Vagina (tissue), 2 donors: ENCODE measurements around the gene BASP1. TPM values are rescaled to one million over a fixed set of nuclear protein-coding genes. Genes with fewer than 3 reads are reported as not detected.

Source experiments
- DNase-seq, 2 donors: peaks; one replicate each; pipeline ENCODE4 v3.0.0-alpha.2; 2017; ENCODE audit errors: extremely low spot score in 2 of 2
- H3K27ac ChIP-seq: fragments of 200-600 bp; sonication (generic); one replicate; pipeline ENCODE4 v1.5.1; 2019
- H3K27me3 ChIP-seq: fragments of 200-600 bp; sonication (generic); one replicate; pipeline ENCODE4 v1.5.1; 2019
- H3K36me3 ChIP-seq, 2 donors: fragments of 200-600 bp; sonication (generic); one replicate each; pipeline ENCODE4 v1.5.1; 2017 to 2019
- H3K4me1 ChIP-seq: fragments of 200-600 bp; sonication (generic); one replicate; pipeline ENCODE4 v1.5.1; 2019
- H3K4me3 ChIP-seq, 2 donors: fragments of 200-600 bp; sonication (generic); 1 replicate in 1 of 2; 2 replicates in 1 of 2; pipeline ENCODE4 v1.5.1; 2016 to 2019
- H3K9me3 ChIP-seq: fragments of 200-600 bp; sonication (generic); one replicate; pipeline ENCODE4 v1.5.1; 2019
- CTCF ChIP-seq, 3 experiments: fragments of 450-650 bp in 2 of 3; fragments of 200-600 bp in 1 of 3; sonication (generic) in 1 of 3; IDR thresholded peaks; one replicate each; pipeline ENCODE4 v1.5.1; 2017 to 2019; ENCODE audit warnings: antibody characterized with exemption in 3 of 3, mild to moderate bottlenecking in 2 of 3, moderate library complexity in 2 of 3
- POLR2A ChIP-seq, 2 donors: fragments of 450-650 bp; IDR thresholded peaks; one replicate each; pipeline ENCODE4 v1.6.1; 2017; ENCODE audit warnings: antibody characterized with exemption in 2 of 2, mild to moderate bottlenecking in 2 of 2, moderate library complexity in 2 of 2
- POLR2AphosphoS5 ChIP-seq, 2 donors: sonication (generic); formaldehyde crosslinking; IDR thresholded peaks; one replicate each; pipeline ENCODE4 v1.9.0; 2017; ENCODE audit warnings: antibody characterized with exemption in 2 of 2, mild to moderate bottlenecking in 2 of 2, low read depth in 1 of 2; ENCODE audit not compliant: insufficient read depth in 1 of 2
- intact Hi-C: fragments of 100-400 bp; cut with DNase I; formaldehyde crosslinking; loops from one replicate; pipeline ENCODE4 v1.15.1; 2023
- total RNA-seq: library from RNA; depleted of rRNA; stranded (reverse); fragments of >200 nt; gene quantifications from one replicate; pipeline ENCODE4 v1.2.3, GENCODE V29; 2016

BASP1 gene
- total RNA-seq, 1 donor from 2014 or later = 46.4 TPM

DNA sequence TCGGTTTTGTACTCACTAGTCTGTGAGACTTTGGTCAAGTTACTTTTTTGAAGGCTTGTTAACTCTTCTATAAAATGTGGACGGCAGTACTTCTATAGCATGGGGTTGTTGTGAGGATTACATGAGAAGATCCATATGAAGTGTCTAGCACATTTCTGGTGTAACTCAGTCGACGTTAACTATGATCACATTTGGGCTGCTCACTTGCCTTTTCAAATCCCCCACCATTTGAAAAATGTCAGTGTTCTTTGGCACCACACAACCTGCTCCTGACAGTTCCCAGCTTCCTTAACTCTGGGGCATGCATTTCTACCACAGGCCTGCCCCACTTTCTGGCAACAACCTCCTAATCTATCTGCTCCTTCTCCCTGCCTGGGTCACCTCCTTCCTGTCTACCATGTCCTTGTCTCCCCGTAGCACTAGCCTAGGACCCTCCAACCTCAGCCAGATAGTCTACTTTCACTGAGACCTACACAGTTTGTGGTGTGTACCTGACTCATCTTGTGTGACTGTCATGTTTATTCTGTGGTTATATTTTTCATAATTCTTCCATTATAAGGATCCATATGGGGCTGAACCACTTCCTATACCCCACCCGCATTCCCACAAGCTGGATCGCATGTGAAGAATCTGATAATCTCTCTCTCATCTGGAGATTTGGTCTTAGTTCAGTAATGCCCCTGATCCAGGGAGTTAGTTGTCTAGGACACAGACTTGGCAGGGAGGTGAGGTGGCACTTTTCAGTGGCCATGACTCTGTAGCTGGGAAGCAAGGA, 30.2 kb upstream of the BASP1 start:
- H3K4me3 ChIP-seq = no peak overlapping the region
- intact Hi-C loops = loop anchor here (5.0 to 10.0 kb wide), 2 partner anchors 252 to 395 kb away; partner anchors contain the start of gene MYO10
- peaks cover 16% of the 10 kb centered on the region for H3K4me1 ChIP-seq
- DNase-seq = no peak
- TF ChIP-seq CTCF (IDR thresholded peaks at IDR 0.05) = no peak
- no peak for TF ChIP-seq POLR2A (IDR thresholded peaks at IDR 0.05)
- no peak for TF ChIP-seq POLR2AphosphoS5 (IDR thresholded peaks at IDR 0.05; ENCODE audit: insufficient read depth in 1 of 2, low read depth in 1 of 2)
- H3K27ac ChIP-seq = no peak overlapping the region
- no peaks in the 10 kb centered on the region for H3K27me3 ChIP-seq
- H3K9me3 ChIP-seq = no peaks in the 10 kb centered on the region
- H3K36me3 ChIP-seq = no peaks in the 10 kb centered on the region

DNA sequence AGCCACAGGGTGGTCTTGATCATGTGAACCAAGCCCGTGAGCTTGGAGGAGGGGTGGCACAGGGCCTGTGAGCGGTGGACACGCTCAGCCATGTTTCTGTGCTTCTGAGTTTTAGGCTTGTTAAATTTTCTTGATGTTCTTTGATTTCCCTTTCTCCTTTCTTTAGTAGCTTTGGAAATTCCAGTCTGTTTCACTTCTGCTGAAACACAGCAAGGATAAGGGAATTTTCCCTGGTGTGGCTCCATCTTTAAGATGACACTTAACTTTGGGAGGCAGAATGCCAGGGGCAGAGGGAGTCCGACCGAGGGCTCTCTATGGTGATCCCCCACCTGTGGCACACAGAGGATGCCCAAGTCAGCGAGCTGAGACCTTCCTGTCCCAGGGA, 29.7 kb upstream of the BASP1 start:
- Histone ChIP-seq H3K36me3 (no peaks in the 10 kb centered on the region), H3K27ac (no peak overlapping the region), H3K4me3 (no peak overlapping the region), H3K4me1 (peaks cover 16% of the 10 kb centered on the region), H3K9me3 (no peaks in the 10 kb centered on the region), H3K27me3 (no peaks in the 10 kb centered on the region)
- intact Hi-C loops = loop anchor here (5.0 to 10.0 kb wide), 2 partner anchors 253 to 395 kb away; partner anchors contain the start of gene MYO10
- no peak for TF ChIP-seq POLR2A (IDR thresholded peaks at IDR 0.05)
- TF ChIP-seq CTCF (IDR thresholded peaks at IDR 0.05) = no peak
- TF ChIP-seq POLR2AphosphoS5 (IDR thresholded peaks at IDR 0.05; ENCODE audit: insufficient read depth in 1 of 2, low read depth in 1 of 2) = no peak
- no peak for DNase-seq

- DNase-seq = no peak
- Histone ChIP-seq H3K27me3 (no peaks in the 10 kb centered on the region), H3K27ac (no peak overlapping the region), H3K9me3 (no peaks in the 10 kb centered on the region), H3K4me1 (peaks cover 16% of the 10 kb centered on the region), H3K36me3 (no peaks in the 10 kb centered on the region), H3K4me3 (no peak overlapping the region)
- TF ChIP-seq CTCF (IDR thresholded peaks at IDR 0.05) (peak in 2 of 3 experiments; percentile 65 to 67), POLR2A (IDR thresholded peaks at IDR 0.05) (no peak)
- intact Hi-C loops = loop anchor here (5.0 to 10.0 kb wide), 2 partner anchors 255 to 397 kb away; partner anchors contain the start of gene MYO10
Measured at GRCh38 chr5:17189381-17190036, 27.9 kb upstream of the BASP1 start.

- no peak overlapping the region for H3K4me3 ChIP-seq
- no peak overlapping the region for H3K27ac ChIP-seq
- H3K9me3 ChIP-seq = no peaks in the 10 kb centered on the region
- peak in 1 of 2 donors; percentile 92 for DNase-seq
- peaks cover 16% of the 10 kb centered on the region for H3K4me1 ChIP-seq
- H3K36me3 ChIP-seq = no peaks in the 10 kb centered on the region
- TF ChIP-seq POLR2A (IDR thresholded peaks at IDR 0.05) (no peak), CTCF (IDR thresholded peaks at IDR 0.05) (peak; percentile 58 to 80 (median 77)), POLR2AphosphoS5 (IDR thresholded peaks at IDR 0.05; ENCODE audit: insufficient read depth in 1 of 2, low read depth in 1 of 2) (peak in 1 of 2 donors; percentile 37)
- no peaks in the 10 kb centered on the region for H3K27me3 ChIP-seq
- intact Hi-C loops = no loop called here
Measured at GRCh38 chr5:17190242-17190778, 27.1 kb upstream of the BASP1 start.
